HepG2 (cell line): Measurements from ENCODE around the gene FASLG. TPM values are rescaled to one million over a fixed set of nuclear protein-coding genes. Genes with fewer than 3 reads are reported as not detected.

Source experiments
- ATAC-seq: fragments of 200-7000 bp; cut with Tn5 transposase; 3 replicates; pipeline ENCODE4 v1.9.1; 2020; ENCODE audit warnings: mild to moderate bottlenecking, moderate library complexity
- BruUV-seq: library from RNA; stranded (reverse); fragments of 400-500 nt; replicated peaks from 2 replicates; lab custom pipeline; 2021; lab: Mats Ljungman, UMichigan
- CTCF ChIA-PET: fragments of 300-600 bp; formaldehyde crosslinking; extraction: SDS; loops from one replicate; lab custom pipeline; 2021; ENCODE audit warnings: low total read pairs, inconsistent platforms, low intra/inter-chr PET ratio; lab: Yijun Ruan, JAX
- POLR2A ChIA-PET: fragments of 350-600 bp; sonication (Branson Sonifier 250); formaldehyde crosslinking; loops from one replicate; lab custom pipeline; 2020; ENCODE audit warnings: antibody characterized with exemption, inconsistent platforms; lab: Yijun Ruan, JAX
- DNase-seq: peaks from one replicate; pipeline ENCODE4 v3.0.0-alpha.2; 2015; ENCODE audit warnings: low spot score
- FAIRE-seq: peaks from 3 replicates; lab custom pipeline; 2011; peaks lifted over from hg19 to GRCh38; lab: Jason Lieb, UNC
- H2AFZ ChIP-seq: one replicate; pipeline ENCODE4 v1.6.1; 2011; ENCODE audit warnings: low read length, inconsistent platforms
- H3K27ac ChIP-seq: fragments of 300-600 bp; 3 replicates; pipeline ENCODE4 v1.8.0; 2011; ENCODE audit warnings: mixed run types, mild to moderate bottlenecking, mixed read lengths, low read length, inconsistent platforms; ENCODE audit not compliant: insufficient read depth; ENCODE audit errors: extremely low read length
- H3K27me3 ChIP-seq, 2 experiments: fragments of 200-600 bp in 1 of 2; 2 replicates in 1 of 2; 3 replicates in 1 of 2; pipeline versions ENCODE4 v1.6.0 to v1.8.0; 2011; ENCODE audit warnings: low read length in 2 of 2, mild to moderate bottlenecking in 2 of 2, moderate library complexity in 2 of 2, inconsistent platforms in 1 of 2; ENCODE audit not compliant: insufficient read depth in 2 of 2, control insufficient read depth in 1 of 2
- H3K36me3 ChIP-seq, 2 experiments: fragments of 200-600 bp in 1 of 2; replicated peaks in 1 of 2; 2 replicates in 1 of 2; 3 replicates in 1 of 2; pipeline versions ENCODE4 v1.5.1 to v1.8.0; 2011; ENCODE audit warnings: low read length in 2 of 2, inconsistent platforms in 1 of 2; ENCODE audit not compliant: insufficient read depth in 2 of 2, control insufficient read depth in 1 of 2
- H3K4me1 ChIP-seq: 2 replicates; pipeline ENCODE4 v1.5.1; 2012; ENCODE audit warnings: low read length, inconsistent platforms; ENCODE audit not compliant: insufficient read depth
- H3K4me2 ChIP-seq: 2 replicates; pipeline ENCODE4 v1.6.0; 2011; ENCODE audit warnings: low read depth, low read length, inconsistent platforms
- H3K4me3 ChIP-seq, 3 experiments: fragments of 200-600 bp in 1 of 3; sonication (generic), shearing (Covaris generic) in 1 of 3; replicated peaks in 1 of 3; 2 replicates each; pipeline ENCODE4 v1.5.1; 2011 to 2016; ENCODE audit warnings: low read length in 3 of 3, inconsistent platforms in 2 of 3, low read depth in 2 of 3, mild to moderate bottlenecking in 2 of 3, control low read depth in 1 of 3, mixed read lengths in 1 of 3; ENCODE audit not compliant: insufficient read depth in 1 of 3
- H3K79me2 ChIP-seq: one replicate; pipeline ENCODE4 v1.6.1; 2011; ENCODE audit warnings: low read length, inconsistent platforms; ENCODE audit not compliant: insufficient read depth
- H3K9ac ChIP-seq: 2 replicates; pipeline ENCODE4 v1.6.0; 2011; ENCODE audit warnings: mild to moderate bottlenecking, low read depth, low read length, inconsistent platforms; ENCODE audit not compliant: insufficient read depth
- H3K9me3 ChIP-seq: 2 replicates; pipeline ENCODE4 v1.5.1; 2012; ENCODE audit warnings: mild to moderate bottlenecking, low read length
- H4K20me1 ChIP-seq: 2 replicates; pipeline ENCODE4 v1.6.0; 2011; ENCODE audit warnings: inconsistent platforms, mild to moderate bottlenecking, low read length, moderate library complexity; ENCODE audit not compliant: insufficient read depth
- NFIC ChIP-seq: IDR thresholded peaks from 2 replicates; pipeline ENCODE4 v1.6.1; 2012; ENCODE audit warnings: mild to moderate bottlenecking, low read length, inconsistent platforms
- PBX3 ChIP-seq: sonication (generic); formaldehyde crosslinking; IDR thresholded peaks from 2 replicates; pipeline ENCODE4 v1.8.1; 2023; ENCODE audit warnings: missing genetic modification reagents, inconsistent platforms, borderline replicate concordance
- POGZ ChIP-seq: sonication (generic); formaldehyde crosslinking; IDR thresholded peaks from 2 replicates; pipeline ENCODE4 v1.4.0; 2020; ENCODE audit warnings: mild to moderate bottlenecking, missing genetic modification reagents
- TFDP2 ChIP-seq: sonication (generic); formaldehyde crosslinking; IDR thresholded peaks from 2 replicates; pipeline ENCODE4 v1.4.0; 2020; ENCODE audit warnings: missing genetic modification reagents
- TMF1 ChIP-seq: sonication (generic); formaldehyde crosslinking; IDR thresholded peaks from 2 replicates; pipeline ENCODE4 v1.8.1; 2022; ENCODE audit warnings: low read depth, missing genetic modification reagents
- ZBTB49 ChIP-seq: sonication (generic); formaldehyde crosslinking; IDR thresholded peaks from 2 replicates; pipeline ENCODE4 v1.4.0; 2020; ENCODE audit warnings: missing genetic modification reagents, borderline replicate concordance
- ZFYVE20 ChIP-seq: sonication (generic); formaldehyde crosslinking; IDR thresholded peaks from 2 replicates; pipeline ENCODE4 v1.8.0; 2023; ENCODE audit warnings: low read depth, mild to moderate bottlenecking, moderate library complexity, missing genetic modification reagents, borderline replicate concordance
- ZNF235 ChIP-seq: sonication (generic); formaldehyde crosslinking; IDR thresholded peaks from 2 replicates; pipeline ENCODE4 v1.8.1; 2023; ENCODE audit warnings: mild to moderate bottlenecking, missing genetic modification reagents, borderline replicate concordance
- ZNF639 ChIP-seq: conservative IDR thresholded peaks from 2 replicates; pipeline ENCODE4 v1.6.1; 2018; ENCODE audit warnings: missing genetic modification reagents
- ZNF691 ChIP-seq: sonication (generic); formaldehyde crosslinking; IDR thresholded peaks from 2 replicates; pipeline ENCODE4 v1.4.0; 2020; ENCODE audit warnings: missing genetic modification reagents, low read depth, mild to moderate bottlenecking, borderline replicate concordance
- ZNF724P ChIP-seq: sonication (generic); formaldehyde crosslinking; IDR thresholded peaks from 2 replicates; pipeline ENCODE4 v1.8.0; 2022; ENCODE audit warnings: missing genetic modification reagents, borderline replicate concordance
- ZNF878 ChIP-seq: sonication (generic); formaldehyde crosslinking; IDR thresholded peaks from 2 replicates; pipeline ENCODE4 v1.8.1; 2023; ENCODE audit warnings: mild to moderate bottlenecking, missing genetic modification reagents, moderate library complexity
- ZSCAN22 ChIP-seq: sonication (generic); formaldehyde crosslinking; IDR thresholded peaks from 2 replicates; pipeline ENCODE4 v1.4.0; 2020; ENCODE audit warnings: mild to moderate bottlenecking, missing genetic modification reagents
- ZSCAN5A ChIP-seq: sonication (generic); formaldehyde crosslinking; IDR thresholded peaks from 2 replicates; pipeline ENCODE4 v1.8.0; 2022; ENCODE audit warnings: mild to moderate bottlenecking, missing genetic modification reagents, borderline replicate concordance
- WGBS: methylation state at CpG from one replicate; pipeline ENCODE4 v1.1.6; 2017; ENCODE audit warnings: low lambda C conversion rate; 5-methylcytosine and 5-hydroxymethylcytosine counted together
- in situ Hi-C: cut with HindIII; loops from 2 replicates; pipeline ENCODE4 v1.10.0; 2017; ENCODE audit warnings: low pct_unique_long_range_greater_than_20kb; ENCODE audit not compliant: extremely low pct_ligation_motif_present
- intact Hi-C: fragments of 100-400 bp; cut with micrococcal nuclease; formaldehyde crosslinking; loops from one replicate; pipeline ENCODE4 v1.10.0; 2022; ENCODE audit not compliant: unreplicated experiment
- polyA plus RNA-seq, 8 experiments: library from polyadenylated mRNA; depleted of rRNA in 3 of 8; stranded (reverse) in 7 of 8; unstranded in 1 of 8; fragments of >200 nt; fragmentation: Illumina TruSeq in 4 of 8; extraction: Trizol in 4 of 8; gene quantifications; 2 replicates each; pipeline versions ENCODE4 v1.2.1 to v1.2.3, GENCODE V29; 2011 to 2016; ENCODE audit warnings: low read depth in 4 of 8, missing spikeins in 1 of 8, mixed read lengths in 1 of 8; ENCODE audit not compliant: insufficient read depth in 1 of 8
- total RNA-seq, 5 experiments: library from RNA; depleted of rRNA; stranded (reverse); fragments of >200 nt; fragmentation: Illumina TruSeq; extraction: Trizol; gene quantifications; 2 replicates each; pipeline ENCODE4 v1.2.3, GENCODE V29; 2016; ENCODE audit warnings: low read depth in 1 of 5

FASLG gene
- total and polyA plus RNA-seq, 2 of the 13 experiments (the other 11 are each of a cell fraction or from before 2014, with no cell fraction given): 0.08 TPM; not detected in 1

GRCh38 chr1:172680733-172681275 is 21.9 kb downstream of the FASLG start (continued):
- TF ChIP-seq ZNF639 (CRISPR knock-in tag): no peak
- TF ChIP-seq, all 625 proteins: peak for 2

- 23% methylated on average over 3 of the region's 3 CpGs for WGBS
- intact Hi-C loops: no loop called here
- no peak for TF ChIP-seq ZNF724P
- no peak for TF ChIP-seq ZNF235
- no peak for TF ChIP-seq ZSCAN5A (CRISPR knock-in tag)
- no peak for TF ChIP-seq ZBTB49 (CRISPR knock-in tag)
- no peak for TF ChIP-seq ZNF878 (CRISPR knock-in tag)
- no peak for TF ChIP-seq NFIC
- no peak for TF ChIP-seq PBX3 (CRISPR knock-in tag)
- TF ChIP-seq ZFYVE20 (CRISPR knock-in tag): no peak
- TF ChIP-seq TFDP2 (CRISPR knock-in tag): no peak
- TF ChIP-seq ZNF691: no peak
- no peak for TF ChIP-seq ZSCAN22 (CRISPR knock-in tag)
- TF ChIP-seq POGZ (CRISPR knock-in tag): no peak
- no peak for TF ChIP-seq TMF1 (CRISPR knock-in tag)
Measured at GRCh38 chr1:172682812-172683211, 23.9 kb downstream of the FASLG start.

More at GRCh38 chr1:172682812-172683211, 23.9 kb downstream of the FASLG start:
- Histone ChIP-seq H3K4me3 (no peak overlapping the region), H4K20me1 (no peaks in the 10 kb centered on the region), H3K4me1 (0 out of 2 replicates have a peak, but pooled peaks cover 5% of the 10 kb centered on the region), H3K9me3 (no peaks in the 10 kb centered on the region), H3K36me3 (no peaks in the 10 kb centered on the region), H3K27ac (no peak overlapping the region), H3K27me3 (no peaks in the 10 kb centered on the region; a peak in 2 of 5 replicates), H3K79me2 (no peaks in the 10 kb centered on the region), H3K9ac (no peak overlapping the region), H2AFZ (no peak overlapping the region), H3K4me2 (no peak overlapping the region)
- in situ Hi-C loops: no loop called here
- no peak for FAIRE-seq
- CTCF ChIA-PET: no interaction called here
- POLR2A ChIA-PET: no interaction called here
- no peak for DNase-seq
- no peak for ATAC-seq
- no TSS peak for BruUV-seq
